Medulla oblongata (tissue), 1 donor: Measurements from ENCODE around the gene NBPF9.
"Not testable (repeated sequence)": the region's sequence is repeated elsewhere in the genome, so short reads cannot be mapped to it uniquely, and the experiment has no call there.

ENCODE experiments used
- DNase-seq: peaks from one replicate; pipeline ENCODE4 v3.0.0-alpha.2; 2015; ENCODE audit errors: extremely low spot score

Gene NBPF9

DNA sequence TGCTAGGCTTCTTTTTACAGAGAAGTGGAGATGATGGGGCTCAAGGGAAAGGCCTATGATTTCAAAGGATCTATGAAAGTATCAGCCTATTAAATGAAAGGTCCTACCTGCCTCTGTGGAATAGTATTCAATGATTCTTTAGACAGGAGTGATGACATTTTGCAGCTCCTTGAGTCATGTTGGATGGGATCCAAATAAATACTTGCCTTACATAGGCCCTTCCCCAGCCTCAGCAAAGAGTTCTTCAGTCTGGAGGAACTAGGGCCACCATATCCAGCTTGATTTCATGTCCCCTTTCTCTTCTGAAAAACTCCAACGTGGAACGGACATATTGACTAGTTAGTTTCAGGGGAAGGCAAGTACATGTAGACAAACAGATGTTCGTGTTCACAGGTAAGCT is 87.8 kb downstream of the NBPF9 start:
- not testable (repeated sequence) for DNase-seq

DNA sequence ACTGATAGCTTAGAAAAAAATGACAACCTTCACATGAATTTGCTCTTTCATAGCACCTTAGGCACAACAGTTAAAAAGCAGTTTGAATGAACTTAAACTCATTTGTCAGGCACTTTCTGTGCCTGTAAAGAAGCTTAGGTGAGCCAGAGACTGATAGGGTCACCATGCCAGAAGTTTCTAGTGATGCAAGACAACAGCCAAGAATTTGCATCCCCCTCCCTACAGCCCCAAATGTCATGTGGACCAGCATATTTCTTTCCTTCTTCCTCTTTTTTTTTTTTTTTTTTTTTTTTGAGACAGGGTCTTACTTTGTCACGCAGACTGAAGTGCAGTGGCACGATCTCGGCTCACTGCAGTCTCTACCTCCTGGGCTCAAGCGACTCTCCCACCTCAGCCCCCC is 89.8 kb downstream of the NBPF9 start:
- DNase-seq = not testable (repeated sequence)

DNA sequence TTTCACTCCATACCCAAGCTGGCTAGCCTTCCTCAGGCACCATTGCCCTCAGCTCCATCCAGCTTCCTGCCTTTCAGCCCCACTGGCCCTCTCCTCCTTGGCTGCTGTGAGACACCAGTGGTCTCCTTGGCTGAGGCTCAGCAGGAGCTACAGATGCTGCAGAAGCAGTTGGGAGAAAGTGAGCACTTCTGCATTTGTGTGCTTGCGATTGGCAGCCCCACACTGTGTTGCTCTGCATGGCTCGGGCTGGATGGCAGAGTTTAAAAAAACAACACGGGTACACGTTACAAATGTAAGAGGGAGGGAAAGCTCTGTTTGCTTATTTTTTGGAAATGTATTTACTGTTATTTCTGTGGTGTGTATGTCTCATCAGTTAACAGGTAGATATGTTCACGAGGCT is 90.8 kb downstream of the NBPF9 start:
- DNase-seq = not testable (repeated sequence)

DNA sequence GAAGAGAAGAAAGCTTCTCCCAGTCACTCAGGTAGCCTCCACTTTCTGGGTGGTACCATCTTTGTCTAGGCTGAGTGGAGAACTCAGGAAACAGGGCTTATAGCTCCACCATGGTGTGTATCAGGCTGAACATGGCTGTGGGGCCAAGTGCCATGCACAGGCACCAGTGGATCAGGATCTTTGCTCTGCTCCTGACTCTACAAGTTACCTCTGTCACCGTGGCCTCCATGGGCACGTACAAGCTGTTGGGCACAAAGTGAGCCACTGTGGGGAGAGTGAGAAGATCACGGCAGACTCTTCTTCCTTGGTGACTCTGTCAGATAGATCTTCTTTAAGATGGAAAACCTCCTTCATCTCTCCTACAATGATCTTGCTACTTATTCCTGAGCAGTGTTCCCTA is 93.6 kb downstream of the NBPF9 start:
- DNase-seq = not testable (repeated sequence)

DNA sequence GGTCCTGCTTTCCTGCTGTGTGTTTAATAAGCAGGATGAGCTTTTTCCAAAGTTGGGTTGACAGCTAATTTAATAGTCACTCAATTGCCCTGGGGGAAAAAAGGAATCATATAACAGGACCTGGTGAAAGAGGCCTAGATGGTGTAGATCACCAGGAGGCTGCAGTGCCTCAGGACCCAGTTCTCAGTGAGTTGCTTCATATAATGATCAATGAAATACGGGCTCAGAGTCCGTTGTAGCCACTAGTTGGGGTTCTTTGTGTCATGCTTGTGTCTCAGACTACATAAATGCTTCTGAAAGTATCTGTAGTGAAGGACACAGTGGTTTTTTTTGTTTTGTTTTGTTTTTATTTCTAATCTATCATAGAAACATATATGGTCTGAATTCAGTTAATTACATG is 94.6 kb downstream of the NBPF9 start:
- not testable (repeated sequence) for DNase-seq

DNA sequence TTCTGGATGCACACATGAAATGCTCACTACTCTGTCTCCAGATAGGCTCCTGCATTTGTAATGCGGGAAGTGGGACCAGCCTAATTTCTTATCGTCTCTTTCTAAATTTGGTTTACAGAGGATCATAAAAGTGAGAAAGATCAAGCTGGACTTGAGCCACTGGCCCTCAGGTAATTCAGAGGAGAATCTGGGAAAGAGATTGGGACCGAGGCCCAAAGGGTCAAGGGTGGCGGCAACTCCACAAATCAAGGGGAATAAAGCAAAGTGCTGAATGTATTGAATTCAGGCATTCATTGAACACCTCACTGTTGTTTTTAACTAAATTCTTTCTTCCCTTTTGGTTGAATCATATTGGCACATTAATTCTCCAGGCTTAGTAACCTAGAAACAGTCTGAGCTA is 95.0 kb downstream of the NBPF9 start:
- not testable (repeated sequence) for DNase-seq
